GM18519 (cell line): ENCODE data around the gene KRT34.

Experiments
- ATAC-seq: cut with Tn5 transposase; IDR thresholded peaks from one replicate; pipeline ENCODE4 v1.9.1; 2021; ENCODE audit warnings: mild to moderate bottlenecking, moderate library complexity; ENCODE audit not compliant: unreplicated experiment, low FRiP score

Gene KRT34

GRCh38 chr17:41334385-41335305, 47.5 kb downstream of the KRT34 start:
- no peak for ATAC-seq

GRCh38 chr17:41333836-41334235, 48.3 kb downstream of the KRT34 start:
- ATAC-seq: no peak

- no peak for ATAC-seq
These were observed 49.0 kb downstream of the KRT34 start for GRCh38 chr17:41333098-41333497.

- ATAC-seq: no peak
These were observed 49.9 kb downstream of the KRT34 start for GRCh38 chr17:41332239-41332638.

GRCh38 chr17:41331606-41332005, 50.5 kb downstream of the KRT34 start:
- ATAC-seq: no peak

- no peak for ATAC-seq
These were observed 52.7 kb downstream of the KRT34 start for GRCh38 chr17:41329279-41329948.

- no peak for ATAC-seq
These were observed 53.9 kb downstream of the KRT34 start for GRCh38 chr17:41328207-41328606.
